ENCODE data around the gene PTGR3.
A peak's percentile ranks its signal among the peaks of the same experiment; 100 is the strongest.

PTGR3 gene

GRCh38 chr18:75209129-75209950 lies at the start of gene PTGR3:
PTGR3 (minus strand) TSS chr18:75209139; CDS start chr18:75209058, 81 bp downstream.
- DNase-seq: peak; percentile 83

GRCh38 chr18:75257605-75258004 lies 48.7 kb upstream of the PTGR3 start:
- DNase-seq: no peak

- DNase-seq: no peak
These were observed 47.4 kb upstream of the PTGR3 start for GRCh38 chr18:75256376-75256775.

- DNase-seq: no peak
These were observed 46.2 kb upstream of the PTGR3 start for GRCh38 chr18:75255094-75255493.

GRCh38 chr18:75253784-75254183 lies 44.8 kb upstream of the PTGR3 start:
- no peak for DNase-seq

- DNase-seq: no peak
These were observed 44.1 kb upstream of the PTGR3 start for GRCh38 chr18:75253043-75253442.

- DNase-seq: no peak
These were observed 43.2 kb upstream of the PTGR3 start for GRCh38 chr18:75252136-75252535.

- DNase-seq: no peak
These were observed 42.5 kb upstream of the PTGR3 start for GRCh38 chr18:75251466-75251865.

- no peak for DNase-seq
These were observed 41.5 kb upstream of the PTGR3 start for GRCh38 chr18:75250471-75250821.

GRCh38 chr18:75249672-75250470 lies 40.9 kb upstream of the PTGR3 start:
- DNase-seq: no peak

- no peak for DNase-seq
These were observed 40.2 kb upstream of the PTGR3 start for GRCh38 chr18:75249175-75249518.

- DNase-seq: no peak
These were observed 39.7 kb upstream of the PTGR3 start for GRCh38 chr18:75248426-75249174.

GRCh38 chr18:75247611-75248421 lies 38.9 kb upstream of the PTGR3 start:
- DNase-seq: no peak

GRCh38 chr18:75246721-75247610 lies 38.0 kb upstream of the PTGR3 start:
- no peak for DNase-seq

GRCh38 chr18:75244351-75245313 lies 35.7 kb upstream of the PTGR3 start:
- no peak for DNase-seq

GRCh38 chr18:75241705-75242104 lies 32.8 kb upstream of the PTGR3 start:
- DNase-seq: no peak

GRCh38 chr18:75240433-75240832 lies 31.5 kb upstream of the PTGR3 start:
- no peak for DNase-seq

- DNase-seq: no peak
These were observed 29.8 kb upstream of the PTGR3 start for GRCh38 chr18:75238786-75239185.

GRCh38 chr18:75238100-75238499 lies 29.2 kb upstream of the PTGR3 start:
- DNase-seq: no peak

GRCh38 chr18:75235896-75236295 lies 27.0 kb upstream of the PTGR3 start:
- DNase-seq: no peak
